G401.6 (cell line): ENCODE results near the gene GPX3.

Experiments used
- FAIRE-seq: peaks from 2 replicates; lab custom pipeline; 2012; peaks lifted over from hg19 to GRCh38; lab: Jason Lieb, UNC

GPX3 gene

DNA sequence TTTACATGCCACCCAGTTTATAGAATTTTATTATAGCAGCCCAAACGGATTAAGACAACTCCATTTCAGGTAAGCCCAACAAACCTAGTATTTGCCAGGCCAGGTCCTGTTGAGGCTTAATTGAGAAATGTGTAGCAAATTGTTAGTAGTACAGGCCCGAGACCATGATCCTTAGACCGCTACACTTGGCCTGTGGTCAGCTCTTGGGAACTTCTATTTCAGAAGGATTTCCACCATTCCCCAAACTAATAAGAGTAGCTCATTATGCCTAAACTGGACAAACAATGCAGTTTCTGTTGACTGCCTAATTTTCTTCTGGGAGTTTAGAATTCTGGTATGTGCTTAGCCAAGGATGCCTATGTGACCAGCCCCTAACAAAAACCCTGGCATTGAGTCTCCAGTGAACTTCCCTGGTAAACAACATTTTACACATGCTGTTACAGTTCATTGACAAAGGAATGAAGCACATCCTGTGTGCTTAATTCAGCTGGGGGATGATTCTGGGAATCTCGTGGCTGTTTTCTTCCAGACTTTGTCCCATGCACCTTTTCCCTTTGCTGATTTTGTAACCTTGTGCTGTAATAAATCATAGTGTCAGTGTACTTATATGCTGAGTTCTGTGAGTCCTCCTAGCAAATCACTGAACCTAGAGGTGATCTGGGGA lies 5.6 kb upstream of the GPX3 start:
- FAIRE-seq = no peak

DNA sequence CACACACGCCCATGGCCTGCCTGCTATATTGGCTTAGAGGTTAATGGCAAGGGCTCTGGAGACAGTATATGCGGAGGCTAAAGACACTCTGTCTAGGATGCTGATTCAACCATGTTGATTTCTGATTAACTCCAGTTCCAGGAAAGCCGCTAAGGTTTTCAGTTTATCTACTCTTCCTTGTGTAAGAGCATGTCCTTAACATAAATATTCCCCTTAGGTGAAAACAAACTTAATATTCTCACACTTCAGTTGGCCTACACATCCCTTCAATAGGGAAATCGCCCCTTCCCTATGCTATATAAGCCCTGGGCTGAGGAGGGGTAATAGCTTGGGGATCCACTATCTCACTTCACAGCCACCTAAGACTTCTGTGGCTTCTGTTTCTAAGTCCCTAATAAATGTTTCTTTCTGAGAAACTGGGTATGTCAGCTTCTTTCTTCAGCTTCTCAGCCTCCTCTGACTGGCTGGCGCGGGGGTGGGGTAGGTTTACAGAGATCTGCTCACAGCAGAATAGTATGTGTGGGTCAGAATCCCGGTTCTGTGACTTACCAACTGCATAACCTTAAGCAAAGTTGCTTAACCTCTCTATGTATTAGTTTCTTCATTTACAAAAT lies 4.3 kb upstream of the GPX3 start:
- no peak for FAIRE-seq

DNA sequence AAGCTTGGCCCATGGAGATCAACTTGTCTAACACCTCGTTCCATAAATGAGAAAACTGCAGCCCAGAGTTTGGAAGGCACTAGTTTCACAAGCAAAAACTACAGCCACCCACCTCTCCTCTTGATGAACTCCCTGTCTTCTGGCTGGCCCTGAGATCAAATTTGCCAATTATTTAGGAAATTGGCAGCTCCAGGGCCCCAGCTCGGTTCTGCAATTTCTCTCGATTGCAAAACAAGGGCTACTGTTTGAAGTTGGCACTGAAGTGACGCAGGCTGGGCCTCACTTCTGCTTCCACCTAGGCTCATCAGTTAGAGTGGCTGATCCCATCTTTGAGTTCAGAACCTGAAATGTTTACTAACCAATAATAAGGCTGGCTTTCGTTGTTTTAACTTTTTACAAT lies 3.7 kb upstream of the GPX3 start:
- no peak for FAIRE-seq

DNA sequence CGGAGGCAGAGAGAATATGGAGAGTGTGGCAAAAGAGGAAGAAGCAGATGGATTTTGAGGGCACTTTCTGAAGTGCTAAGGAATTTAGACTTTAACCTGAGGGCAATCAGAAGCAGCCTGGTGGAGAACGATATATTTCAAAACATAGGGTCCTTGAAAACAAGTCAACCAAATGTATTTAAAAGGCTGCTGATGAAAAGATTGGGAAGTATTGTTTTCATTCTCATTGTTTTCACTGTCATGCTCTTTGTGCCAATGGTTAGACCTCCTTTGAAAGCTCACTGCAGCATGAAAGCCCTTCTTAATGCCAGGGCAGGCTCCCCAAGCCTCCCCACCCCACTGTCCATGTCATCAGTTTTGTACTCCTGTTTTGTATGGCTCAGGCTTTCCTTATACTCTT lies 2.5 kb upstream of the GPX3 start:
- no peak for FAIRE-seq

DNA sequence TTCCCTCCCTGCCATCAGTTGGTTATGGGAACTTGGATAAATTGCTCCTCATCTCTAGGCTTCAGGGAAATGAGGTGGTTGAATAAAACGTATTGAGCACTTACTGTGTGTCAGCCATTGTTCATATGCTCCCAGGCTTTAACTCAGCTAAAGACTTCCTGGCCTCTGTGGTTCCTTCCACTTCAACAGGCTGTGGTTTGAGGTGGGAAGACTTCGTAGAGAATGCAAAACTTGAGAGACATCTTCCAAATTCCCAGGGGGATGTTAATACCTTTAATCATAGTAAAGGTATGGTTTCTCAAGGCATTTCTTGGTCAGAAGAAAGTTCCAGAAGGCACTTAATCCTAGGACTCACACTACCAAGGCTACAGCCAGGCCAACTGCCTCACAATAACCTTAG lies 1.5 kb upstream of the GPX3 start:
- FAIRE-seq = no peak

DNA sequence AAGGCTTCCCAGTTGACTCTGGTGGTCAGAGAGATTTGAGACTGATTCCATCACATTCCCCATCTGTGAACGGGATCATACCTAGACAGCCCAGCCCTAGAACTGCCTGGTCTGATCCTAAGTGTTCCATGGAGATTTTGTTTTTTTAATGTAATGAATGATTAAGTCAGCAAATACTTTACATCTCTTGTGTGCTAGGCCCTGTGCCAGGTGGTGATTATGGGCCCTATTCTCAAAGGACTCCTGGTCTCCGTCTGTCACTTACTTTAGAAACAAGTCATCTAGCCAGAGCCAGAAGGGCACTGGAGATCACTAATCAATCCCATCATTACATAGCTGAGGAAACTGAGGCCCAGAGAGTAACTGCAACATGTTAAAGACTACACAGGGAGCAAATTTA lies 1.1 kb upstream of the GPX3 start:
- no peak for FAIRE-seq

DNA sequence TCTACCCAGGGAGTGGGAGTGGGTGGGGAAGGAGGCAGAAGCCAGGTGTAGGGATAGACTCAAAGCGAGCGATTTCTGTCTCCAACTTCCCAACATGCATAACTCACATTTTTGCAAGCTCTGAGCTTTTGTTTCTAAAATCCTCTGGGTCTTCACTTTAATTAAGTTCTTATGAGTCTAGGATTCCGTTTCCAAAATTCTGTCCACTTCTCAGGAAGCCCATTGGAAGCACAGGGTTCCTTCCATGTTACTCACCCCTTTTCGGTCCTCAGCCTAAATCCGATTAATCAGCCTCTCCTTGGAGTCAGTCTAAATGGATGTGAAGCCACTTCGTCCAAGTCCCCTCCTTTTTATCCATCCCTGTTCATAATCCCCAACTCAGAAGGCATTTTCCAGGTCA lies 1.4 kb downstream of the GPX3 start:
- no peak for FAIRE-seq

DNA sequence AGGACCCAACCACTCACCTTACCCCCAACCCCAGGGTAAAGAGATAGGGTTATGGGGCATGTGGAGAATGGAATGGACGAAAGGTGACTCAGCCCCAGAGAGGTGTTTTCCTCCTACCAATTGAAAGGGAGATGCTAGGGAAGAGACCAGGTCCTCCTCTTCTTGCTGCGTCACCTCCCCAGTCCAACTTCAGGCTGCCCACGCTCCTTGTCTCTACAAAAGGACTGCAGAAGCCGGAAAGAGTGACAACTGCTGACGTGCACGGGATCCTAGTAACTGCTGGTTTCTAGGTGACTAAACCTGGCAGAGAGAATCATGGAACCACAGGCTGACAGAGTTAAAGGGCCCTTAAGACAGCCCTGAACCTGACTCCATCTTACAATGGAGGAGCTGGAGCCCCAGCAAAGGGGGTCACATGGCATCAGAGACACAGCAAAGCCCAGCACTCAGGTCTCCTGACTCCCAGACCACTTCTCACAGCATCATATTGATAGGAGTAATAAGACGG lies 2.2 kb downstream of the GPX3 start:
- FAIRE-seq = no peak

DNA sequence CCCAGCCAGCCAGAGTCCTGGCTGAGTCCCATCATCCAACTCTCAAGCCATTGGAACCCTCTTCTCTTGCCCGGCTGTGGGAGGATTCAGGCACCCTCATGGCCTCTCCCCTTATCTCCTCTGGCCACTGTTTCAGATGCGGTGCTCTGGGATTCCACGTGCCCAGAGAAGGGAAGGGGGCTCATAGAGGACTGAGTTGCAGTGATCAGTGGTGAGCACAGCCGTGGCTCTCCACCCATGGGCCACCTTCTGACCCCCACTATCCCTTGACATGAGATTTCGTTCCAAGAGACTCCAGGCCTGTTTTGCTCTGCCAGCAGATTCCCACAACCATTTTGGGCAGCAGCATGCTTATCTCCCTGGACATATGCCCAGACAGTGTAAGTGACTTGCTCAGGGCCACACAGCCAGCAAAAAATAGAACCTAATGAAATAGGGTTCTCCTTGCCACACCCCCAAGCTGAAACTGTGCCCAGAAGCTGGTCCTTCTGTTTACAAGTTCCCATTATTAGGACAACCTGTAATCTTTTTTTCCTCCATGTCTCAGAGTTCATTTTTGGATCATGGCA lies 2.7 kb downstream of the GPX3 start:
- FAIRE-seq = no peak

DNA sequence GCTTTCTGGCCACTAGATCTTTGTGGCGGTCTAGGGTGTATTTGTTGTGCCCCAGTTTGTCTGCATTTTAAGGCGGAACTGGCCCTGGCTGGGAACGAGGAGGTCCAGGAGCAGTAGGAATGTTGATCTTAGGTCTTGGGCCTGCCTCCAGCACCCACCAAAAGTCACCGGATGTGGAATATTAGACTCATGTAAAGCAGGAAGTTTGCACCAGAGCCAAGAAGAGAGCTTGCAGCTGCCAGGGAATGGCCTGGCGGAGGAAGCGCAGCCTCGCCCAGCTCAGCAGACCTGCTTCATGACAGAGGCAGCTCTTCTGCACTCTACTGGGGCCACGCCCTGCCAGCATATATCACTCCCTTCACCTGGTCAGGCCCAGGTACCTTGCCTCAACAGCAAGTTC lies 3.3 kb downstream of the GPX3 start:
- FAIRE-seq = no peak

DNA sequence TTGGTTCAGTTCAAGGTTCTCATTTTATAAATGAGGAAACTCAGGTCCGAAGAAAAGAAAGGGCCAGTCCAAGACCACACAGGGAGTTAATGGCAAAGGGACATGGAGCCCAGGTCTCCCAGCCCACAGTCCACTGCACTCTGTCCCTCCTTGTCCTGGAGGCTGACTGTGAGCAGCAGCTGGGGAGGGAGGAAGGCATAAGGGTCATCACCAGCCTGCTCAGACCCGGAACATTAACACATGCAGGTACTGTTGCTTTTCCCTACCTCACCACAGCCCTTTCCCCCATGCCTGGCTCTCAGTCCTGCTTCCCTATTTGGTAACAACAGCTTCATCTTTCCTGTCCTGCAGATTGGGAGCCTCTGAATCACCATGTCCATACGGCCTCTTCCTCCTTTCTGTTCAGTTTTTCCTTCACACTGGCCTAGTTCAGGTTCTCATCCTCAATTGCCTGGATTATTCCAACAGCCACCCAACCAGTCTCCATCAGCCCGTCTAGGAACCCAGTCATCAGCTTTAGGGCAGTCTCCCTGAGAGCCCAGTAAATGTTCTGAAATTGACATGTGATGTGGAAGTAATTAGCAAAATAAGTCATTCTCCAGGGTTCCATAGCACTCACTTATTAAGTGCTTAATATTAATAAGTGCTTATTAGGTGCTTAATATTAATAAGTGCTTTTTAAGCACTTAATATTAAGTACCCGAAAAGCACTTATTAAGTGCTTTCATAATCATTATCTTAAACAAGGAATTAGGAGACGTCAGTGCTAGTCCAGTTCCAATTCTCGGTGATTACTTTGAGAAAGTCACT lies 4.3 kb downstream of the GPX3 start:
- no peak for FAIRE-seq

DNA sequence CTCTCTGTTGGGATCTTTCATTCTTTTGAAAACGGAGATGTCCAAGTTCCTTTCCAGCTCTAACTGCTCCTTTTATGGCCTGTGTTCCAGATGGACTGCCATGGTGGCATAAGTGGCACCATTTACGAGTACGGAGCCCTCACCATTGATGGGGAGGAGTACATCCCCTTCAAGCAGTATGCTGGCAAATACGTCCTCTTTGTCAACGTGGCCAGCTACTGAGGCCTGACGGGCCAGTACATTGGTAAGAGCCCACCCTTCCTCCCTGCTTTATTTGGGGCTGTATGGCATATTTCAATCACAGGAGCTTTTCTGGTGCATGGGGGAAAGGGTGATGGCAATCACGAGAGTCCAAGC lies 4.8 kb downstream of the GPX3 start:
- no peak for FAIRE-seq

DNA sequence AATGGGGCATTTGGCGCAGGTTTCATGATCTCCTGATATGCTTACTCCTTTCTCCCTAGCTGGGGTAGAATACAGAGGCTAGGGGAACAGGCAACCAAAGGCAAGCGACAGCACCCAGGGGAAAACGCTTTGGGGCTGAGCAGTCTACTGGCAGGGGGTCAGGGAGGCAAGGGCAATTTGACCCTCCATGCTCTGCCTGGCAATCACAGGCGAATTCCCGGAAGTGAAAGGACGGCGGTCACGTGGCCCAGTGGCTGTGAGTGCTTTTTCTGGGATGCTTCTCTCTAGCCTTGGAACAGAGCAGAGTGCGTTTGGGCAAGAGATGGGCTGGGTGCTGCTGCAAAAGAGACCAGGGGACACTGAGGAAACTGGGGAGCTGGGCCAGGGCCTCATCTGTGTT lies 5.7 kb downstream of the GPX3 start:
- FAIRE-seq = no peak

DNA sequence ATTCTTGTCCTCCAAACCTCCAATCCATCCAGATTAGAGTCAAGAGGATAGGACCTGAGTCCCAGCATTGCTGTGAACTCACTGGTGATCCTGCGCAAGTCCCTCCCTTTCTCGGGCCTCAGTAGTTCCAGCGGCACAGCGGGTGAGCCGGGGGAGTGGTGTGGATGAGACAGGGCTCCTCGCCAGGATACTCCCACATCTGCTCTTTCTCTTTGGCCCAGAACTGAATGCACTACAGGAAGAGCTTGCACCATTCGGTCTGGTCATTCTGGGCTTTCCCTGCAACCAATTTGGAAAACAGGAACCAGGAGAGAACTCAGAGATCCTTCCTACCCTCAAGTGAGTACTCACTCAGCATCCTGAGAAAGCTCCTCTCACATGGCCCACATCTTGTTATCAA lies 6.3 kb downstream of the GPX3 start:
- FAIRE-seq = no peak

DNA sequence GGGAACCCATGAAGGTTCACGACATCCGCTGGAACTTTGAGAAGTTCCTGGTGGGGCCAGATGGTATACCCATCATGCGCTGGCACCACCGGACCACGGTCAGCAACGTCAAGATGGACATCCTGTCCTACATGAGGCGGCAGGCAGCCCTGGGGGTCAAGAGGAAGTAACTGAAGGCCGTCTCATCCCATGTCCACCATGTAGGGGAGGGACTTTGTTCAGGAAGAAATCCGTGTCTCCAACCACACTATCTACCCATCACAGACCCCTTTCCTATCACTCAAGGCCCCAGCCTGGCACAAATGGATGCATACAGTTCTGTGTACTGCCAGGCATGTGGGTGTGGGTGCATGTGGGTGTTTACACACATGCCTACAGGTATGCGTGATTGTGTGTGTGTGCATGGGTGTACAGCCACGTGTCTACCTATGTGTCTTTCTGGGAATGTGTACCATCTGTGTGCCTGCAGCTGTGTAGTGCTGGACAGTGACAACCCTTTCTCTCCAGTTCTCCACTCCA lies 7.6 kb downstream of the GPX3 start:
- FAIRE-seq = no peak

DNA sequence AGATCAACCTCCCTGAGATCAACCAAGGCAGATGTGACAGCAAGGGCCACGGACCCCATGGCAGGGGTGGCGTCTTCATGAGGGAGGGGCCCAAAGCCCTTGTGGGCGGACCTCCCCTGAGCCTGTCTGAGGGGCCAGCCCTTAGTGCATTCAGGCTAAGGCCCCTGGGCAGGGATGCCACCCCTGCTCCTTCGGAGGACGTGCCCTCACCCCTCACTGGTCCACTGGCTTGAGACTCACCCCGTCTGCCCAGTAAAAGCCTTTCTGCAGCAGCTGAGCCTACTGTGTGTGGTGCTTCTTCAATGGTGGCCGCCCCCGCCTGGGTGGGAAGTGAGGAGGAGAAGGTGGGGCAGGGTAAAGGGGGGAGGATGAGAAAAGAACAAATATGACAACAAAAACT lies 8.3 kb downstream of the GPX3 start:
- no peak for FAIRE-seq

DNA sequence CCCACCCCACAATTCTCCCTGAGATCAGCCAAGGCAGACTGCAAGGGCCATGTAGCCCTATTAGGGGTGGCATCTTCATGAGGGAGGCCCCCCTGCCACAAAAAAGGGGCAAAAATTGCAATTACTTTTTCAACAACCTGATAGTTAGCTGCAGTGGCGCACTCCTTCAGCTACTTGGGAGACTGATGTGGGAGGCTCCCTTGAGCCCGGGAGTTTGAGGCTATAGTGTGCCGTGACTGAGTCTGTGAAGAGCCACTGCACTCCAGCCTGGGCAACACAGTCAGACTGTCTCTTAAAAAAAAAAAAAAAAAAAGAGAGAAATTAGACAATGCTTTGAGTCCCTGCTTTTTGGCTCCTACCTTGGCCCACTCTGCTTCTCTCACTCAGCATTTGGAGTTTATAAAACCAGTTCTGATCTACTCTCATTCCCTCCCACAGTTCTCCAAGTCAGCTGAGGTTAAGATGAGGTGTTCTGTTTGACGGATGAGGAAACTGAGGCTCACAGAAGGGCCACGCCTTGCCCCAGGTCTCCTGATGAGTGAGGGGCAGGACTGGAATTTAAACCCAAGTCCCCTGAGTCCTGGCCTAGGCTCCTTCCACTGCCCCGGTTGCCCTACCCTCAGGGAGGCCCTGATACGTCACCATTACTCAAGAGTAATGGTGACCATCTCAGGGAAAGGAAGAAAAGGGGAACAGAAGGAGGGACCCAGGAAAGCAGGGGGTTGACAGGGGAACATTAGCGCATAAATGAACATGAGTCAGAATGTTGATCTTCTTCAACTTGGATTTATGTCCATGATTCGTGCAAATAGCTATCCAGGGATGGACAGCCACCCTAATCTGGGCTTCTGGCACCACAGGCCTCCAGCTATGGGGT lies 9.0 kb downstream of the GPX3 start:
- FAIRE-seq = no peak

DNA sequence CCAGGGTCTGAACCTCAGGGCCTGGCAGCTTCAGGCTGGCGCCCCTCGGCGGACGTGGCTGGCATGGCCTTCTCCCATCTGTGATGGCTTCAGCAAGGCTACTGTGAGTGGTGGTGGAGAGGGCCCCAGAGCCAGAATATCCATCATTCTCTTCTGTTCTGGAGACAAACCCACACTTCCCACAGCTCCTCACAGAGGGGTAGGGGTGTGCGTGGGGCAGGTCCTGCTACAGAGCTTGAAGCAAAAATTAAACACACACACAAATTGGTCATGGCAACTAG lies 9.6 kb downstream of the GPX3 start:
- FAIRE-seq = no peak

DNA sequence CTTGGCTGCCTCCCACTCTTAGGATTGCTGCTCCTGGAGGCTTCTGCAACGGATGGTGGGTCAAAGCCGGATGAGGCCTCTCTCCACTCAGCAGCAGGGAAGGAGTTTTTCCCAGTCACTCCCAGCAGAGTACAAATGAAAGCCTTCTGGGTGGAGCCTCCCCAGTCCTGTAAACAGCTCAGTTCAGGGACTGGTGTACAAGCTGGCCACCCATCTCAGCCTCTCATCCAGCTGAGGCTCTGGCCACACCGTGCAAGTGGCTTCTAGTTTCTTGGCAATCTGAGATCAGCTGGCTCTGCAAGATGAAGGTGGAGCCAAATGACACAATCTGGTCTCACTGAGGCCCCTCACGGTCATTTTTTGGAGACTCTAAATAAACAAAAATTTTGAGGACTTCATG lies 10.0 kb downstream of the GPX3 start:
- FAIRE-seq = no peak

DNA sequence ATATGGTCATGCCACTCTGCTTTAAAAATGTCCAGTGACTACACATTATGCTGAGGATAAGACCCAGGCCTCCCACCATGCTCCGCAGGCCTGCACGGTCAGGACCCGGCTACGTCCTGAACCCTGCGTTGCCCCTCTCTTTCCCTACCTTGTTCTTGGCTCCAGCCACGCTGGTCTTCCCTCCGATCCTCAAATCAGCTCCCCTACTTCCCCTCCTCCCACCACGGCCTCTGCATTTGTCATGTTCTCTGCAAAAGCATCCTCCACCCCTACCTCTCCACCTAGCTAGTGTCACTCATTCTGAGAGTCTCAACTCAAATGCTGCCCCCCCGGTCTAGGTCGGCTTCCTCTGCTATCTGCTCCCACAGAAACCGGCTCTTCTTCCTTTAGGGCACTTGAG lies 11.2 kb downstream of the GPX3 start:
- FAIRE-seq = no peak

DNA sequence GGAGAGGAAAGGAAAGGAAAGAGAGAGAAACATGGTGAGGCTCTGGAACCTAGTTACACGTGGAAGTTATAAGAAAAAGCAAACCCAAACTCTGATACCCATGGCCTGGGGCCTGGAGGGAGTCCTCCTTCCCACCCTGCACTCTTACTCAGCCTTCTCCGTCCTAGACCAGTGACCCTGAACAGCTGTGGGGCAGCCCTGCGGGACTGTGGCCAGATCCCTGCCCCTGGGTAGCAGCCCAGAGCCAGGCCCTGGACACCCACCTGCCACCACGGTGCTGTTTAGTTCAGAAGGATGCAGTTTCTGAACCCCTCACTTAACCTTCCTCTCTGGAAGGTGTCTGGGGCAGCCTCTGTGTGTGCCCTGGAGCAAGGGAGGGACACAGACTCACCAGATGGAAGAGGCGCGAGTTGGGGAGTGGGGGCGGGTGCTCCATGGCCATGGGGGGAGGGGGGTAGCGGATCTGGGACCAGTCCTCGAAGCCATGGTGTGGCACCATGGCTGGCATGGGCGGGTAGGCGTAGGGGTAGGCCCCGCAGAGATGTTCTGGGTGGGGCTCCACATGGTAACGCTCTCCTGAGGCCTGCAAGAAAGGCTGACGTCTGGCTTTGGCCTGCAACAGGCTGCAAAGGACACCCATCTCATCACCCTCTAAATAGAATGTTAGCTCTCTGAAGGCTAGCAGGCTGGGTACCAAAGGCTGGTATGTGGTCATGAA lies 13.0 kb downstream of the GPX3 start:
- no peak for FAIRE-seq
